ENCODE data around the gene FLT1.

The FLT1 gene

GRCh38 chr13:28464861-28465460, 30.0 kb downstream of the FLT1 start:
- Mint-ChIP-seq H3K27ac (no peak overlapping the region), H3K36me3 (peaks cover 2% of the 10 kb centered on the region), H3K4me1 (ENCODE audit: low read depth) (no peaks in the 10 kb centered on the region), H3K9me3 (ENCODE audit: low read depth) (no peaks in the 10 kb centered on the region), H3K27me3 (no peaks in the 10 kb centered on the region), H3K4me3 (no peak overlapping the region)

- no peak overlapping the region for H3K4me3 Mint-ChIP-seq
- peaks cover 2% of the 10 kb centered on the region for H3K36me3 Mint-ChIP-seq
- H3K27me3 Mint-ChIP-seq = no peaks in the 10 kb centered on the region
These were observed 31.4 kb downstream of the FLT1 start for GRCh38 chr13:28463481-28463880.

DNA sequence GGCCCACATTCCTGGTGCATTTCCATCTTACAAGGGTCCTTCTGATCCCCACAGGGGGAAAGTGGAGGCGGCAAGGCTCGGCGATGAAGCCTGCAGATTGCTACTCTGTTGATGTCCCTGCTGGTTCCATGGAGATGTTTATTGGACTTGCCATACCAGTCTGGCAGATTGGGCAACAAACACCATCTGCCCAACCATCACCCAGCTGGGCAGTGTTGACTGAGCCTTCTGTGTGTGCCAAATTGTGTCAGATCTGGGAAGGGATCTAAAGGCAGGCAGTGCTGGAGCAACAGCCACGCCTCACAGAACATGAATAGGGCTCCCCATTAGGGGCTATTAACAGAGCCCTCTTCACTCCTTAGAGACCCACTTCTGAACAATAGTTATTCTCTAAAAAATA, 35.0 kb downstream of the FLT1 start:
- Mint-ChIP-seq H3K9me3 (ENCODE audit: low read depth) (no peaks in the 10 kb centered on the region), H3K36me3 (no peaks in the 10 kb centered on the region), H3K27ac (no peak overlapping the region), H3K27me3 (no peaks in the 10 kb centered on the region), H3K4me3 (no peak overlapping the region), H3K4me1 (ENCODE audit: low read depth) (no peaks in the 10 kb centered on the region)

More at GRCh38 chr13:28463481-28463880, 31.4 kb downstream of the FLT1 start:
- no peaks in the 10 kb centered on the region for H3K9me3 Mint-ChIP-seq (ENCODE audit: low read depth)
- no peaks in the 10 kb centered on the region for H3K4me1 Mint-ChIP-seq (ENCODE audit: low read depth)
- H3K27ac Mint-ChIP-seq = no peak overlapping the region

DNA sequence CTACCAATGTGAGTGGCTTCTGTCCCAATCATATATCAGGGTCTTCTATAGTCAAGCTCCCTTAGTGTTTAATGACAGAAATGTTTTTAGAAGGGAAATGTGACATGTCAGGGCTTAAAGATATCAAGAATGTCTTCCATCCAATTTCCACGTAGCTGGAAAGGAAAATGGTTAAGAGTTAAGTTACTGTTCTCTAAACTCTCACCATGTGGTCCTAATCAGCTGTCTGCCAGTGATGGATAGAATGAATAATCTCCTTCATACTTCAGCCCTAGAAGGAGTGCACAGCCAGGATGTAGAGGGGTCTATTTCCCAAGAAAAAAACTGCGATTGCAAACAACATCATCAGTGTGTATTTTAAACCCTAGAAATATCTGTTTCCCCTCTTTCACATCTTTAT, 36.3 kb downstream of the FLT1 start:
- Mint-ChIP-seq H3K4me1 (ENCODE audit: low read depth) (no peaks in the 10 kb centered on the region), H3K27ac (no peak overlapping the region), H3K4me3 (no peak overlapping the region), H3K36me3 (no peaks in the 10 kb centered on the region), H3K9me3 (ENCODE audit: low read depth) (no peaks in the 10 kb centered on the region), H3K27me3 (peaks cover 2% of the 10 kb centered on the region)

DNA sequence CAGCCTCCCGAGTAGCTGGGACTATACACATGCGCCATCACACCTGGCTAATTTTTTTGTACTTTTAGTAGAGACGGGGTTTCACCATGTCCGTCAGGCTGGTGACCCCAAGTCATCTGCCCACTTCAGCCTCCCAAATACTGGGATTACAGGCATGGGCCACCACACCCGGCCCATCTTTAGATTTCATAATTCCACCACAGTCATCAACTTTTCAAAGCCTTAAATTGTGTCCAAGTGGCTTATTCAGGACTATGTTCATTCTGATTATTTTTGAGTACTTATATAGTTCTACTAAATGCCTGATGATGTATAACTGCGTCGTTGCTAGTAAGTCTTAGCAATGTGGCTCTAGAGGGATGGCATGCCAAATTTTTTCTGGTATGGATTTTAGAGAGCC, 36.9 kb downstream of the FLT1 start:
- H3K27ac Mint-ChIP-seq = no peak overlapping the region
- peaks cover 2% of the 10 kb centered on the region for H3K27me3 Mint-ChIP-seq
- no peaks in the 10 kb centered on the region for H3K9me3 Mint-ChIP-seq (ENCODE audit: low read depth)
- H3K36me3 Mint-ChIP-seq = no peaks in the 10 kb centered on the region
- H3K4me1 Mint-ChIP-seq (ENCODE audit: low read depth) = no peaks in the 10 kb centered on the region
- no peak overlapping the region for H3K4me3 Mint-ChIP-seq

DNA sequence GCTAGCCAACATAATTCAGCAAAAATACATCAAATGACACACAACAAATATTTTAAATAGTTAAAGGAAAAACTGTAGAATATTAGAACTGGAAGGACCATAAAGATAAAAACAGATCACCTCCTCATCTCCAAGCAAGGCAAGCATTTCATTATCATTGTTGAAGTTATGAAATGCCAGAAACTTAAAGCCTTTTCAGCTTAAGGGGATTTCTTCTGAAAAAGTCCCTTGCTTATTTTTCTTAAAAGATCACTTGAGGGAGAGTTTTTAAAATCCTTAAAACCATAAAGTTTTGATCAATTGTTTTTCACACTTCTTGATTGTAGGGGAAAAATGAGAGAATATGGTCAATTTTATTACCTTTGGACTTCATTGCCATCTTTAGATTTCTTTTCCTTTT, 37.4 kb downstream of the FLT1 start:
- H3K36me3 Mint-ChIP-seq = no peaks in the 10 kb centered on the region
- no peak overlapping the region for H3K4me3 Mint-ChIP-seq
- H3K27ac Mint-ChIP-seq = no peak overlapping the region
- H3K4me1 Mint-ChIP-seq (ENCODE audit: low read depth) = no peaks in the 10 kb centered on the region
- H3K27me3 Mint-ChIP-seq = peaks cover 2% of the 10 kb centered on the region
- H3K9me3 Mint-ChIP-seq (ENCODE audit: low read depth) = no peaks in the 10 kb centered on the region

DNA sequence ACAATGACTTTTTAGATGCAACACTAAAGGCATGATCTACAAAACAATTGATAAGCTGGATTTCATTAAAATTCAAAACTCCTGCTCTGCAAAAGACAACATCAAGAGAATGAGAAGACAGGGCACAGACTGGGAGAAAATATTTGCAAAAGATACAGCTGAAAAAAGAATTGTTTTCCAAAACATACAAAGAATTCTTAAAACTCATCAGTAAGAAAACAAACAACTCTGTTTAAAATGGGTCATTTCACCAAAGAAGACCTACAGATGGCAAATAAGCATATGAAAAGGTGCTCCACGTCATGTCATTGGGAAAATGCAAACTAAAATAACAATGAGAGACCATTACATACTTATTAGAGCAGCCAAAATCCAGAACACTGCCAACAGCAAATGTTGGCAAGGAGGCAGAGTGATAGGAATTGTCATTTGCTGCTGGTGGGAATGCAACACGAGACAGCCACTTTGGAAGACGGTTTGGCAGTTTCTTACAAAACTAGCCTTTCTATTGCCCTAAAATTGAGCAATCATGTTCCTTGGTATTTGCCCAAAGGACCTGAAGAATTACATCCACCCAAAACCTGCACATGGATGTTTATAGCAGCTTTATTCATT, 39.2 kb downstream of the FLT1 start:
- Mint-ChIP-seq H3K4me1 (ENCODE audit: low read depth) (no peaks in the 10 kb centered on the region), H3K27ac (no peak overlapping the region), H3K9me3 (ENCODE audit: low read depth) (no peaks in the 10 kb centered on the region), H3K27me3 (peaks cover 2% of the 10 kb centered on the region), H3K4me3 (no peak overlapping the region), H3K36me3 (no peaks in the 10 kb centered on the region)

DNA sequence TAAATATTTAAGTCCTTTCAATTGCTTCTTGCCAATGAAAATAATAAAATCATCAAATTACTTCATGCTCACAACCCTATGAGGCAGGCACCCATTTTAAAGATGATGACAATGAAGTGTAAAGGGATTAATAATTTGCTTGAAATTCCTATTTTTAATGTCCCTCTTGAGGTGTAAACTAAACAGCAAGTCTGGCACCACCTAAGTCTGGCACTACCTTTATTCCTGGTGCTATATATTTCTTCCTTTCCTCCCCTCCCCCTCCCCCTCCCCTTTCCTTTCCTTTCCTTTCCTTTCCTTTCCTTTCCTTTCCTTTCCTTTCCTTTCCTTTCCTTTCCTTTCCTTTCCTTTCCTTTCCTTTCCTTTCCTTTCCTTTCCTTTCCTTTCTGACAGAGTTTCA, 42.2 kb downstream of the FLT1 start:
- Mint-ChIP-seq H3K27ac (no peak overlapping the region), H3K4me3 (no peak overlapping the region), H3K9me3 (ENCODE audit: low read depth) (peaks cover 6% of the 10 kb centered on the region), H3K27me3 (peaks cover 2% of the 10 kb centered on the region), H3K36me3 (peaks cover 10% of the 10 kb centered on the region), H3K4me1 (ENCODE audit: low read depth) (no peaks in the 10 kb centered on the region)

GRCh38 chr13:28451482-28452217, 43.3 kb downstream of the FLT1 start:
- Mint-ChIP-seq H3K27me3 (peaks cover 2% of the 10 kb centered on the region), H3K27ac (no peak overlapping the region), H3K4me3 (no peak overlapping the region)

GRCh38 chr13:28449826-28450773, 44.8 kb downstream of the FLT1 start:
- no peaks in the 10 kb centered on the region for H3K4me1 Mint-ChIP-seq (ENCODE audit: low read depth)
- H3K36me3 Mint-ChIP-seq = peaks cover 10% of the 10 kb centered on the region
- no peak overlapping the region for H3K4me3 Mint-ChIP-seq
- peaks cover 2% of the 10 kb centered on the region for H3K27me3 Mint-ChIP-seq
- peaks cover 7% of the 10 kb centered on the region for H3K9me3 Mint-ChIP-seq (ENCODE audit: low read depth)
- H3K27ac Mint-ChIP-seq = no peak overlapping the region

More at GRCh38 chr13:28451482-28452217, 43.3 kb downstream of the FLT1 start:
- peaks cover 10% of the 10 kb centered on the region for H3K36me3 Mint-ChIP-seq
- no peaks in the 10 kb centered on the region for H3K4me1 Mint-ChIP-seq (ENCODE audit: low read depth)
- peaks cover 7% of the 10 kb centered on the region for H3K9me3 Mint-ChIP-seq (ENCODE audit: low read depth)

- Mint-ChIP-seq H3K9me3 (ENCODE audit: low read depth) (peaks cover 9% of the 10 kb centered on the region), H3K4me3 (no peak overlapping the region), H3K4me1 (ENCODE audit: low read depth) (no peaks in the 10 kb centered on the region), H3K27ac (no peak overlapping the region), H3K27me3 (peaks cover 2% of the 10 kb centered on the region), H3K36me3 (peaks cover 10% of the 10 kb centered on the region)
These were observed 46.1 kb downstream of the FLT1 start for GRCh38 chr13:28448651-28449358.

DNA sequence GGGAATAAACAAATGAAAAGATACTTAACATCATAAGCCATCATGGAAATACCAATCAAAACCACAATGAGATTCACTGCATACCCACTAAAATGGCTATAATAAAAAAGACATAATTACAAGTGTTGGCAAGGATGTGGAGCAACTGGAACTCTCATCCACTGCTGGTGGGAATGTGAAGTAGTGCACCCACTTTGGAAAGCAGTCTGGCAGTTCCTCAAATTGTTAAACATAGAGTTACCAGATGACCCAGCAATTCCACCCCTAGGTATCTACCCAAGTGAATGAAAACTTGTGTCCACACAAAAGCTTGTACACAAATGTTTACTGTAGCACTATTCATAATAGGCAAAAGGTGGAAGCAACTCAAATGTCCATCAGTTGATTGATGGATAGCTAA, 46.9 kb downstream of the FLT1 start:
- H3K9me3 Mint-ChIP-seq (ENCODE audit: low read depth) = peaks cover 16% of the 10 kb centered on the region
- no peak overlapping the region for H3K4me3 Mint-ChIP-seq
- H3K27me3 Mint-ChIP-seq = no peaks in the 10 kb centered on the region
- peaks cover 10% of the 10 kb centered on the region for H3K36me3 Mint-ChIP-seq
- H3K27ac Mint-ChIP-seq = no peak overlapping the region
- H3K4me1 Mint-ChIP-seq (ENCODE audit: low read depth) = no peaks in the 10 kb centered on the region

- no peaks in the 10 kb centered on the region for H3K27me3 Mint-ChIP-seq
- H3K27ac Mint-ChIP-seq = no peak overlapping the region
- peaks cover 10% of the 10 kb centered on the region for H3K36me3 Mint-ChIP-seq
- H3K4me3 Mint-ChIP-seq = no peak overlapping the region
- no peaks in the 10 kb centered on the region for H3K4me1 Mint-ChIP-seq (ENCODE audit: low read depth)
- peaks cover 16% of the 10 kb centered on the region for H3K9me3 Mint-ChIP-seq (ENCODE audit: low read depth)
These were observed 47.7 kb downstream of the FLT1 start for GRCh38 chr13:28447206-28447605.

GRCh38 chr13:28442839-28443238, 52.1 kb downstream of the FLT1 start:
- H3K36me3 Mint-ChIP-seq = peaks cover under 1% of the 10 kb centered on the region
- no peaks in the 10 kb centered on the region for H3K27me3 Mint-ChIP-seq
- peaks cover 11% of the 10 kb centered on the region for H3K9me3 Mint-ChIP-seq (ENCODE audit: low read depth)
- H3K27ac Mint-ChIP-seq = no peak overlapping the region
- no peak overlapping the region for H3K4me3 Mint-ChIP-seq
- no peaks in the 10 kb centered on the region for H3K4me1 Mint-ChIP-seq (ENCODE audit: low read depth)
